Measurements from ENCODE around the gene ZNF496. TPM values are rescaled to one million over a fixed set of nuclear protein-coding genes. Genes with fewer than 3 reads are reported as not detected.

ZNF496 gene
- total and polyA plus RNA-seq, 2 of the 13 experiments (the other 11 are each of a cell fraction or from before 2014, with no cell fraction given) = 14.8 to 18.6 TPM

- Histone ChIP-seq H3K4me1 (ENCODE audit: insufficient read depth, low read length) (no peaks in the 10 kb centered on the region), H3K27me3 (ENCODE audit: control insufficient read depth in 1 of 2, insufficient read depth in 2 of 2, low read length in 2 of 2) (peaks cover 0 to 26% of the 10 kb centered on the region in 2 experiments; a peak in 3 of 5 replicates), H3K79me2 (ENCODE audit: insufficient read depth, low read length) (no peaks in the 10 kb centered on the region), H4K20me1 (ENCODE audit: insufficient read depth, low read length) (no peaks in the 10 kb centered on the region), H3K9me3 (ENCODE audit: low read length) (peaks cover 4% of the 10 kb centered on the region; the same call in 1 of the 2 replicates), H3K4me2 (ENCODE audit: low read depth, low read length) (no peak overlapping the region), H3K4me3 (replicated peaks in 1 of 3; ENCODE audit: insufficient read depth in 1 of 3, low read depth in 2 of 3, low read length in 3 of 3) (no peak overlapping the region), H2AFZ (ENCODE audit: low read length) (no peak overlapping the region), H3K9ac (ENCODE audit: insufficient read depth, low read depth, low read length) (no peak overlapping the region), H3K27ac (ENCODE audit: extremely low read length, insufficient read depth, low read length) (no peak overlapping the region), H3K36me3 (replicated peaks in 1 of 2; ENCODE audit: control insufficient read depth in 1 of 2, insufficient read depth in 2 of 2, low read length in 2 of 2) (no peaks in the 10 kb centered on the region)
- intact Hi-C loops (cut with micrococcal nuclease; ENCODE audit: unreplicated experiment) (no loop called here), in situ Hi-C loops (cut with HindIII; ENCODE audit: extremely low pct_ligation_motif_present, low pct_unique_long_range_greater_than_20kb) (no loop called here)
- ATAC-seq = no peak
- FAIRE-seq = no peak
- CTCF ChIA-PET (ENCODE audit: low intra/inter-chr PET ratio, low total read pairs) = no interaction called here
- DNase-seq (ENCODE audit: low spot score) = no peak
- WGBS (ENCODE audit: low lambda C conversion rate) = 23% methylated on average over 6 of the region's 7 CpGs
- POLR2A ChIA-PET = no interaction called here
- TF ChIP-seq, protein P1, sequence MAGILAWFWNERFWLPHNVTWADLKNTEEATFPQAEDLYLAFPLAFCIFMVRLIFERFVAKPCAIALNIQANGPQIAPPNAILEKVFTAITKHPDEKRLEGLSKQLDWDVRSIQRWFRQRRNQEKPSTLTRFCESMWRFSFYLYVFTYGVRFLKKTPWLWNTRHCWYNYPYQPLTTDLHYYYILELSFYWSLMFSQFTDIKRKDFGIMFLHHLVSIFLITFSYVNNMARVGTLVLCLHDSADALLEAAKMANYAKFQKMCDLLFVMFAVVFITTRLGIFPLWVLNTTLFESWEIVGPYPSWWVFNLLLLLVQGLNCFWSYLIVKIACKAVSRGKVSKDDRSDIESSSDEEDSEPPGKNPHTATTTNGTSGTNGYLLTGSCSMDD (CRISPR knock-in tag; IDR thresholded peaks at IDR 0.05) = no peak
- TF ChIP-seq ZNF431 (CRISPR knock-in tag; IDR thresholded peaks at IDR 0.05; ENCODE audit: borderline replicate concordance, low read depth) = no peak
- no peak for TF ChIP-seq CEBPB (IDR thresholded peaks at IDR 0.05; ENCODE audit: borderline replicate concordance, low read depth, low read length)
- TF ChIP-seq MEIS2 (CRISPR knock-in tag; IDR thresholded peaks at IDR 0.05) = no peak
- no peak for TF ChIP-seq ZNF451 (CRISPR knock-in tag; IDR thresholded peaks at IDR 0.05)
- no peak for TF ChIP-seq SNRNP70 (IDR thresholded peaks at IDR 0.05; ENCODE audit: low read depth, low read length)
- TF ChIP-seq, protein P2, sequence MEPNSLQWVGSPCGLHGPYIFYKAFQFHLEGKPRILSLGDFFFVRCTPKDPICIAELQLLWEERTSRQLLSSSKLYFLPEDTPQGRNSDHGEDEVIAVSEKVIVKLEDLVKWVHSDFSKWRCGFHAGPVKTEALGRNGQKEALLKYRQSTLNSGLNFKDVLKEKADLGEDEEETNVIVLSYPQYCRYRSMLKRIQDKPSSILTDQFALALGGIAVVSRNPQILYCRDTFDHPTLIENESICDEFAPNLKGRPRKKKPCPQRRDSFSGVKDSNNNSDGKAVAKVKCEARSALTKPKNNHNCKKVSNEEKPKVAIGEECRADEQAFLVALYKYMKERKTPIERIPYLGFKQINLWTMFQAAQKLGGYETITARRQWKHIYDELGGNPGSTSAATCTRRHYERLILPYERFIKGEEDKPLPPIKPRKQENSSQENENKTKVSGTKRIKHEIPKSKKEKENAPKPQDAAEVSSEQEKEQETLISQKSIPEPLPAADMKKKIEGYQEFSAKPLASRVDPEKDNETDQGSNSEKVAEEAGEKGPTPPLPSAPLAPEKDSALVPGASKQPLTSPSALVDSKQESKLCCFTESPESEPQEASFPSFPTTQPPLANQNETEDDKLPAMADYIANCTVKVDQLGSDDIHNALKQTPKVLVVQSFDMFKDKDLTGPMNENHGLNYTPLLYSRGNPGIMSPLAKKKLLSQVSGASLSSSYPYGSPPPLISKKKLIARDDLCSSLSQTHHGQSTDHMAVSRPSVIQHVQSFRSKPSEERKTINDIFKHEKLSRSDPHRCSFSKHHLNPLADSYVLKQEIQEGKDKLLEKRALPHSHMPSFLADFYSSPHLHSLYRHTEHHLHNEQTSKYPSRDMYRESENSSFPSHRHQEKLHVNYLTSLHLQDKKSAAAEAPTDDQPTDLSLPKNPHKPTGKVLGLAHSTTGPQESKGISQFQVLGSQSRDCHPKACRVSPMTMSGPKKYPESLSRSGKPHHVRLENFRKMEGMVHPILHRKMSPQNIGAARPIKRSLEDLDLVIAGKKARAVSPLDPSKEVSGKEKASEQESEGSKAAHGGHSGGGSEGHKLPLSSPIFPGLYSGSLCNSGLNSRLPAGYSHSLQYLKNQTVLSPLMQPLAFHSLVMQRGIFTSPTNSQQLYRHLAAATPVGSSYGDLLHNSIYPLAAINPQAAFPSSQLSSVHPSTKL (CRISPR knock-in tag; IDR thresholded peaks at IDR 0.05) = no peak
- TF ChIP-seq SP140L (CRISPR knock-in tag; IDR thresholded peaks at IDR 0.05; ENCODE audit: borderline replicate concordance) = no peak
- no peak for TF ChIP-seq ZFP36L2 (CRISPR knock-in tag; IDR thresholded peaks at IDR 0.05)
- TF ChIP-seq ZNF282 (IDR thresholded peaks at IDR 0.05; ENCODE audit: partially characterized antibody) = no peak
- TF ChIP-seq POLR2AphosphoS2 (IDR thresholded peaks at IDR 0.05; ENCODE audit: low read depth, low read length) = no peak
- no peak for TF ChIP-seq ADNP (CRISPR knock-in tag; IDR thresholded peaks at IDR 0.05)
- no peak for TF ChIP-seq SOX6 (IDR thresholded peaks at IDR 0.05)
- TF ChIP-seq SOX6 (CRISPR knock-in tag; IDR thresholded peaks at IDR 0.05) = no peak
- TF ChIP-seq, protein P3, sequence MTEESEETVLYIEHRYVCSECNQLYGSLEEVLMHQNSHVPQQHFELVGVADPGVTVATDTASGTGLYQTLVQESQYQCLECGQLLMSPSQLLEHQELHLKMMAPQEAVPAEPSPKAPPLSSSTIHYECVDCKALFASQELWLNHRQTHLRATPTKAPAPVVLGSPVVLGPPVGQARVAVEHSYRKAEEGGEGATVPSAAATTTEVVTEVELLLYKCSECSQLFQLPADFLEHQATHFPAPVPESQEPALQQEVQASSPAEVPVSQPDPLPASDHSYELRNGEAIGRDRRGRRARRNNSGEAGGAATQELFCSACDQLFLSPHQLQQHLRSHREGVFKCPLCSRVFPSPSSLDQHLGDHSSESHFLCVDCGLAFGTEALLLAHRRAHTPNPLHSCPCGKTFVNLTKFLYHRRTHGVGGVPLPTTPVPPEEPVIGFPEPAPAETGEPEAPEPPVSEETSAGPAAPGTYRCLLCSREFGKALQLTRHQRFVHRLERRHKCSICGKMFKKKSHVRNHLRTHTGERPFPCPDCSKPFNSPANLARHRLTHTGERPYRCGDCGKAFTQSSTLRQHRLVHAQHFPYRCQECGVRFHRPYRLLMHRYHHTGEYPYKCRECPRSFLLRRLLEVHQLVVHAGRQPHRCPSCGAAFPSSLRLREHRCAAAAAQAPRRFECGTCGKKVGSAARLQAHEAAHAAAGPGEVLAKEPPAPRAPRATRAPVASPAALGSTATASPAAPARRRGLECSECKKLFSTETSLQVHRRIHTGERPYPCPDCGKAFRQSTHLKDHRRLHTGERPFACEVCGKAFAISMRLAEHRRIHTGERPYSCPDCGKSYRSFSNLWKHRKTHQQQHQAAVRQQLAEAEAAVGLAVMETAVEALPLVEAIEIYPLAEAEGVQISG (CRISPR knock-in tag; IDR thresholded peaks at IDR 0.05) = no peak
- TF ChIP-seq MTA3 (CRISPR knock-in tag; IDR thresholded peaks at IDR 0.05) = no peak
- no peak for TF ChIP-seq ZNF567 (CRISPR knock-in tag; IDR thresholded peaks at IDR 0.05; ENCODE audit: borderline replicate concordance)
- no peak for TF ChIP-seq ZNF441 (CRISPR knock-in tag; IDR thresholded peaks at IDR 0.05; ENCODE audit: borderline replicate concordance)
- TF ChIP-seq JUND (CRISPR knock-in tag; IDR thresholded peaks at IDR 0.05) = no peak
- no peak for TF ChIP-seq NFIC (IDR thresholded peaks at IDR 0.05; ENCODE audit: low read length)
- BruUV-seq (replicated peaks) = no TSS peak
Observed at GRCh38 chr1:247376659-247377058, 45.0 kb upstream of the ZNF496 start.
